Measurements from ENCODE around the gene DLGAP1.

Gene DLGAP1

DNA sequence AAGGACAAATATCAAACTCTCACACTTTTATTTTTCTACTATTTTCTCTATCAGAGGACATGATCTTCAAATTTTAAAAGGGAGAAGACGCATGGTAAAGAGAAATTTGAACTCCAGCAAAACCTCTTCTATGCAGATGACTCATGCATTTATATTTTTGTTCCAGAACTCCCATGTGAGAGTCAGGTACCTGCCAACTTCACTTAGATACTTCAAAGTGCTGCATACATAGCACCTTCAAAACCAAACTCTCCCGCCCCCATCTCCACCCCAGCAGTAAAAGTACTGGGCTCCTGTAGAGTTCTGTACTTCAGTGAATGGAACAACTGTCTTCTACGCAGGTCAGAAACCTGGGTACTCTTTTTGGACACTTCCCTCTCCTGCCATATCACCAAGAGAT is 606.8 kb downstream of the DLGAP1 start:
- DNase-seq, result no peak

DNA sequence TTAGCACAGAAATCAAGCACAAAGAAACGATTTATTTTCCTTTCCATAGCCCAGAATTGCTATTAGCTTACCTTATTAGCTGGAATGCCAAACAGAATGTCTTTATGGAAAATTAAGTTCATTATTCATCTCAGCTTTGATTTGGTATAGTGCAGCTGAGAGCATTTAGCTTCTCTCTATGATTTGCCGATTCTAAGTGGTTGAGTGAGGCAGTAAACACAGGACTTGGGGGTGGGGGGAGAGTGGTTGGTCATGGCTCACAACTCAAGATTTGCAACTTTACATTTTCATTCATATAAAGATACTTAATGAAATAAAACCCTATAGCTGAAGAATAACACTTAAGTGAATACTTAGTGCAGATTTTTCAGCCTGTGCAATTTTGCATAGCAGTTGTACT is 609.9 kb downstream of the DLGAP1 start:
- no peak for DNase-seq

DNA sequence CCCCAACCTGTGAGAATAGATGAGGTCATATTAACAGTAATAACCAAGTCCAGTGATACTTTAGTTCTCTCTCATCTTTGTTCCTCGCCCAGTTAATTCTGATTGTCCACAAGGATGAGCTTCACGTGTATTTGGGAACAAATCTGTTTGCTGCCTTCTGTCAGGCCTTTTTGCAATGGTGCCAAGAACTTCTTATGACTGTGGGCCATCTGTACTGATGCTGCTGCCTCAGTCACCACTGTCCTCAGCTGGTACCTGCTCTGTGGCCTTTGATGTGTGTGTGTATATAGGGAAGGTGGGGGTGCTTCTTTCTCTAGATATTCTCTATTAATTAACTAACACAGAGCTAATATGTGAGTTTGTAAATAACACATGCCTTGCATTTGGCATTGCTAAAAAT is 612.3 kb downstream of the DLGAP1 start:
- DNase-seq, result no peak

DNA sequence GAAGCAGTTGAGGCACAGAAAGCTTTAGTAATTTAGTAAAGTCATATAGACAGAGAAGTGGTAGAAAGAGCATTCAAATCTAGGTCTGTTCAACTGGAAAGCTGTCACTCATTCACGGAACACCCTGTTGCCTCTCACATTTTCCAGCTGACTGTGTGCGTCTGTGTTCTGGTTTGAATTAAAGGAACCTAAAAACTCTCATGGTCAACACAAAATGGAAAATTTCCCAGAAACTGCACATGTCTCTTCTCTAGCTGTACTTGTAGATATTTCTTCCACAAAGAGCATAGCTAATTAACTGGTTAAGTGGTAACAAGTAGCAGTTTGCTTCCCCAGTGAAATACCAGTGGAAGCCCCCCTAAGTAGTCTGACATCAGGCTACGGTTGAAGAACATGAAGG is 614.3 kb downstream of the DLGAP1 start:
- DNase-seq, result no peak

DNA sequence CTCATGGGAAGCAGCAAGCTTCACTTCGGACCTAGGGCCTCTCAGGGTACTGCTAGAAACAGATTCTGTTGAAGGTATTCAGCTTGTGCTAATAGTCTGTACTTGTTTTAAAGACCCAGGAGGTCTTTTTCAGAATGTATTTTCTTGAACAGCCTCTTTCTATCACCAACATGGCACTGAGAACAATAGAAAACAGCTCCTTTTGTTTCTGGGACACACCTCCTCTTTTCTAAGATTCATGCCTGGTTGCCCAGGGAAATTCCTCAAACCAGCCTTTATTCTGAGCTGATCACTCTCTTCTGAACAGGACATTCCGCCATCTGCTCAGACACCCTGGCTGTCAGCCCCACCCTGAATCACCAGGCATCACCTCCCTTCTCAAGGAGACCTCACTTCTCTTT is 615.5 kb downstream of the DLGAP1 start:
- no peak for DNase-seq

DNA sequence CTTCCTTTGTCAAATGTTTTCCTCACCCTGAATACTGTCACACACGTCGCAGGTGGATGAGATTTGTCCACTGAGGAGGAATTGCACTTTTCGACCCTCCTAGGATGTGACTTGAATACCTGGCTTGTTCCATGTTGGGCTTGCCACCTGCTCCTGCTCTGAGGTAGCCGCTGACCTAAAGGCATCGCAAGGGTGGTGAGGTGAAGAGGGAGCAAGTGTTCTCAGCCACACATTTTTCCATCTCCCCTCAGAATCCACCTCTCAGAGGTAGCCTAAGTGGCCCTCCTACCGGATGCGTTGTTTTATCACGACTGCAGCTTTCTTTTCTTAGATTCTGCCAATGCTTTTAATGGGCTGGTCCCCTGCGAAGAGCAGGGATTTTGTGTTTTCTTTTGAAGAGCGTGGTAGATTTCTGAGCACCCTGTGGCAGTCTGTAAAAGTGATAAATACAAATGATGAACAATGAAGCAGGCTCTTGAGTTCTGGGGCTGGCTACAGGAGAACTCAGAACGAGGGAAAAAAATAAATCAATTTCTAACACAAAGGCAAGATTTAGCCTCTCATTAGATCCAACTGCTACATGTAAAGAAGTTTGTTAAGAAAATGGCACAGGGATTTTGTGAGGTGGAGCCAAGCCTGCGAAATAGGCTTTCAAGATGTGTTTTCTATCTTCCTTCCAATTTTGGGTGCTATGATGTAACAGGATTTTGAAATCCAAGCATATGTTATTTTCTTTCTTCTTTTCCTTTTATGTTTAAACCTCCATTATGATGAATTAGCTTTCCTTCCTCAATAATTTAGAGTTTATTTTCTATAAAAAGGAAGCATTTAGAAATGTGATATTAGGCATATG is 618.4 kb downstream of the DLGAP1 start:
- no peak for DNase-seq

DNA sequence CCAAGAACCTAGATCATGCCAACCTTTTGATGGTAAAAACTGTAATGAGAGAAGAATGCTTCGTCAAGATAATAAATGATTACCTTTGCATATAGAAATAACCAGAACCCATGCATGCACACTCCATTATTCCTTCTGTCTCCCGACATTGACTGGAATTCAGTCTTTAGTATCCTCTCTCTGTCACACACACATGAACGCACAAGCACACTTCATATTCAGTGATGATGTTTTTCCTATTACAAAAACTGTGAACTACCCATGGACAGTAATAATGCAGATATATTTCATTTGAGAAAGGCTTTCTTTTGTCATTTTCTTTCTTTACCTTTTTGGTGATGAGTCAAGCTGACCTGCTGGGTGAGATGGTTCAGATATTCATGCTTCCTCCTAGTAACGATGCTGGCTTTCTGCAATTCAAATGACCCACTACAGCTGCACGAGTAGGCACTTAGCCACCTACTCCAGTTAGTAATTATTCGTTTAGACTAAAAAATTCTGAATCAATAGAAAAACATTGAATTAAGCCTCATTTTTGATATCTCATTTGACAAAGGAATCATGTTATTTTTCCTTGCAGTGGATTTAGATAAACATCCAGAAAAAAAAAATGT is 623.0 kb downstream of the DLGAP1 start:
- DNase-seq, result no peak

DNA sequence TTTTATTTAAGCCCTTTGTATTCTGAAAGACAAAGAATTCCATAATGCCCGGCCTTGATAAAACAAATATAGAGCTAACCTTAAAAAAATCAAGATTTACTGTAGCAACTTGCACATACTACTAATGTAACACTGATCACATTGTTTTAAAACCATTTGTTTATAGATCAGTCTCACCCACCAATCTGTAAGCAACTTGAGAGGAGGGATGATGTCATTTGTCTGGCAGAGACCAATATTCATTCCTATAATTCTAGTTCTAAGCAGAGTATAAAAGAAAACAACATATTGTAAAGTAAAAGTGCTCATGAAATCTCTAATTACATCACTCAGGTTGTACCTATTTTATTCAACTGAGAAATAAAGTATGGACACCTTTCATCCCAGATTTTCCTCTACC is 624.5 kb downstream of the DLGAP1 start:
- no peak for DNase-seq

DNA sequence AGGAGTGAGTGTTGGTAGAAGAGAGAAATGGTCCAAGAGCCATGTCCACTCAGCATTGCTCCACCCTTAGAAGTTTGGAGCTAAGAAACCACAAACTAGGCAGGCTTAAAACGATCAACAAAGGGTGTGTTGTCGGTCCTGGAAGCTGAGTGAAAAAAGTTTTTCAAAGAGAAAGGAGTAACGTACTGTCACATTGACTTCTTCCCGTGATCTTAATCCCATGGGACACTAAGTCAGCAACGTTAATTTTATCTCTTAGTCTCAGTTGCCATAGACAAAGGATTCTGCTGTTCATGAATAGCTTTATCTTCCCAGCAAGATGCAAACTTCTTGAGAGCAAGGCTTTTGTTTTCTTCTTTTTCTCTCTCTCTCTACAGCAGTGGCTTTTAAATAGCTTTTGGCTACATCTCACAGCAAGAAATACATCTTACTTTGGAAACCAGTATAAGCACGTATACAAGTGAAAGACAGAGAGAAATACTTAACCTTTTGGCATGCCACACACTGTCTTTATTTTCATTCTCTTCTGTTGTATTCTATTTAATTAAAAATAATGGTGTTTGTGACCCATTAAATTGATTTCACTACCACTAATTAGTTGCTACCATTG is 627.8 kb downstream of the DLGAP1 start:
- no peak for DNase-seq

DNA sequence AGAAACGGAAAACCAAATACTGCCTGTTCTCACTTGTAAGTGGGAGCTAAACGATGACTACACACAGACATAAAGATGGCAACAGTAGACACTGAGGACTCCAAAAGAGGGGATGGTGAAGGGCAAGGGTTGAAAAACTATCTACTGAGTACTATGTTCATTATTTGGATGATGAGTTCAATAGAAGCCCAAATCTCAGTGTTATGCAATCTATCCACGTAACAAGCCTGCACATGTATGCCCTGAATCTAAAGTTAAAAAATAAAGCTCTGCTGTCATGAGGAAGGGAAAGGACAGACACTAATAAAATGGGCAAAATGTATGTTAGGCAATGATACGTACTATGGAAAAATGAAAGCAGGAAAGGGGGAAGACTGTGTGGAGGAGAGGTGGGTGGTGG is 629.1 kb downstream of the DLGAP1 start:
- no peak for DNase-seq

DNA sequence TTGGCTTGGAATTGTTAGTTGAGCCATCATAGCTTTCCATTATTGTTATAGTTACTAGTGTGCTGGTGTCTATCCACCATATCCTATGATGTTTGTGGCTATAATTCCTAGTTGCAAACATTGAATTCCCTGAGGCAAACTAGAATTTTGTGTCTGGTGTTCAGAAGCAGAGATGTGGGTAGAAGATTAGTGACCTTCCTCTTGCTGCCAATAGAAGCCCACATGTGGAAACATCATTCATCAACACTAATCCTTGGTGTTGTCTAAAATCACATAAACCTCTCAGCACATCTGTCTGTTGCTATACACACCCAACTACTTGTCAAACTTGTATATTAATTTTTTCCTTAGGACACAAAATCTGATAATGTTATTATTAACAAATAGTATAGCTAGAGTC is 631.0 kb downstream of the DLGAP1 start:
- no peak for DNase-seq

DNA sequence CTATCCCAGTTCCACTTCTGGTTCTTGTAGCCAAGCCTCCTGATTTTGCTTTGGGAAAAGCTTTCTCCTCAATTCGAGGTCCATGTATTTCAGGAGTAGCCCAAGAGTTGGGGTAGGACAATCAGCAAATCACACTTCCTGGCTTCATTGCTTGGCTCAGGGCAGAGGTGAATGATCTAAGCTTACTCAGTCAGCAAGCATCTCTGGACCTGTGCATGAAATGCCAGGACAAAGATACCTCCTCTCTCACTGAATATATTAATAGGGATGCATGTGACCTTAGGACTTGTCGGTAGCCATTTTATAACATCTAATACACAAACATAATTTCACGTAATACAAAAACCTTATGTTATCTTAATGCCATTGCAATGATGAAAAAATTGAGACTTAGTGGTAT is 632.0 kb downstream of the DLGAP1 start:
- DNase-seq, result no peak

DNA sequence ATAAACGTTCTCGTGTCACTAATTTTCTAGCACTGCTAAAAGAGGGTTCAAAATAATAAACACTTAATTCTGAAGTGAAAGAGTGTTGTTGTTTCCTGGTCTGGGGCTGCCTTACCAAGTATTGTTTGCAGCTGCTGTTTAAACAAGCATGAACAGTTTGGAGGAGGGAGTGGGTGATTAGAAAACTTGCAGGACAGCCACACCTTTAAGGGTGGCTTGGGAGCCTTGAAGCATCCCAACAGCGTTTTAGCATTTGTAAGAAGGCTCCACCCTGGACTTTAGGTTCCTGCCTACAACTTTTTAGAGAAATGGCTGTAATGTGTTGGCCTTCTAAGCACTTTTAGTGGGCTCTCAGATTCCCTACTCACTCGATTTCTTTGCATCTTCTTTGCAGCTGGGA is 633.6 kb downstream of the DLGAP1 start:
- DNase-seq, result no peak

DNA sequence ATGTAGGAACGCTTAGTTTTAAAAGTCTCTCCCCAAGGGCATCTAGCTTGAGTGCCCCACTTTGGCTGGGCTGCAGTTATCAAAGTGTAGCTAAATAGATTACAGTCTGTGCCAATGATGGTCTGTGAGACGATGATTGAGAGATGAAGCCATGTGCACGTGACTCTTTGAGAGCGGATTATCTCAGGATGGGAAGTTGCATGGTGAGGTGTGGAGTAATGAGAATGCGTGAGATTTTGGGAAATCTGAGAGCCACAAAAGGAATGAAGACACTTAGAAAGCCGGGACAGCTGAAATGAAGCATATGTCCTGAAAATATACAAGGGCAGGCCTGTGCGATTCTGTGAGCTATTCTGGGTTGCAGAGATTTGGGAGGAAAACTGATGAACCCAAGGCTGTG is 635.1 kb downstream of the DLGAP1 start:
- DNase-seq, result no peak

DNA sequence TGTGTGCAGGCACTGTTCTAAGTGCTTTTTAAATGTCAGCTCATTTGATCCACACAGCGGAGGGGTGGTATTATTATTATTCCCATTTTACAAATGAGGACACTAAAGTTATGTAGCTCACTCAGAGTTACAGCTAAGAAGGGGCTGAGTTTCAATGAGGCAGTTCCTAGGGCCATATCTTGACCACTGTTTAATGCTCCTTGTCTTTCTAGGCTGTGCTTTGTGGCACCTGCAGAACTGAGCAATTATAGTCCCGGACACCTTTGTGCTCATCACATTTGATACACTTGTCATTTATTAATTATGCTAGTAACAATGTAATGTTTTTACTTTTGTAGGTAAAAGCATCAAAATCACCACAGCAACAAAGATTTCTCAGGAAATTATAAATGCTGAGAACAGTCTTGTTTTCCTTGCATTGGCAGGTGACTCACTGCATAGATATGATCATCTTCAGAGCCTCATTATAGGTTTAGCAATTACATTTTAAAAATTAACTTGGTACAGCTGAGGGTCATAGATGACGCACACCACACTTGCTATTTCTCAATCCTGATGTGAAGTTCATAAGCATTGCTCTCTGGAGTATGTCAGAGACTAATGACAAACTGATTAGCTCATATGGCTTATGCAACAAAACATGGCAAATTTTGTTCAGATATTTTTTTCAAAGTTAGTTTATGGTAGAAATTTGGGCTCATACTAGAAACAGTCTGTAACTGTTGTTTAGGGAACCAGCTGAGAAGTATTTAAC is 638.3 kb downstream of the DLGAP1 start:
- DNase-seq, result no peak

DNA sequence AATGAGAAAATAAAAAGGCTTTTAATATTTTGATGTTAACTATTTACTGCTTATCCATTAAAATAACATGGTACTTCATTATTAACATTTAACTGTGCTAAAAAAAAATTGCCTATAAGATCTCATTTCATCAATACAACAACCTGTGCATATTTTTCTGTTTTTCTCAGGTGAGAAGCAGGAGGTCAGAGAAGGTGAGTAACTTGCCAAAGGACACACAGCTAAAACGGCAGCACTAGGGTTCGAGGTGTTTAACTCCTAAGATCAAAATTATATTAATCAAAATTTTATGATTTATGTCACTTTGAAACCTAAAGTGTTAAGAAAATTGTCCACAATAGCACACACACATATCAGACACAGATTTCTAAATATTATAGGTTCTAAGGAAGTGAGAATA is 639.1 kb downstream of the DLGAP1 start:
- DNase-seq, result no peak

DNA sequence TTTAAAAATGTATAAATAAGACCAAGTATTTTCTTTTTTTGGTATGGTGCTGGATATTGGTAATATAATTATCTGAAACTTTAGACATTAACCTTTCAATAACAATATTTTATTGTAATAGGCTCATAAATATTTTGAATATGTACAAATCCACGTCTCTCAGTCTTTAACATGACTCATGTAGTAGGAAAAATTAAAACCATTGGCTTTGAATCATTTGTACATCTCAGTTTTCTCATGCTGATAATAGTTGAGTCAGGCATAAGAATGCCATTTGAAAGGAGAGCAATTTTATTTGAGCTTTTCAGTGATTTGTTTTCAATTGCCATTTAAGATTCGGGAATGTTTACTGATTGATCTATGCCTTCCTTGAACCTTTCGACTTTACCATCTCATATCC is 640.3 kb downstream of the DLGAP1 start:
- no peak for DNase-seq

DNA sequence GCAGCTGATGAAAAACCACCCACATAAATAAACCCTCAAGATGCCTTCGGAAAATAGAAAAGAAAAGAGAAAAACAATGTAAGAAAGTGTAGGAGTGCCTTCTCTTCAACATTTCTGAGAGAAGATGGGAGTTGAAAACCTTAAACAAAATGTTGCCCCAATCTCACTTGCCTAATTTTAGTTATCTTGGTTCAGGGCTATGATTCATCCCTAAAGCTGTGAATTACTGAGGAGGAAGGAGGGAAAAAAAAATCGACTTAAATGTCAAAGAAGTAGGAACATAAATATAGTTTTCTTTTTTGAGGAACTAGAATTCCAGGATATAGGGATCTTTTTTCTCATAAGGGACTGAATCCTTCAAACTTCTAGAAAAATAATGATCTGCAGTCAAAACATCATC is 644.8 kb downstream of the DLGAP1 start:
- DNase-seq, result no peak

DNA sequence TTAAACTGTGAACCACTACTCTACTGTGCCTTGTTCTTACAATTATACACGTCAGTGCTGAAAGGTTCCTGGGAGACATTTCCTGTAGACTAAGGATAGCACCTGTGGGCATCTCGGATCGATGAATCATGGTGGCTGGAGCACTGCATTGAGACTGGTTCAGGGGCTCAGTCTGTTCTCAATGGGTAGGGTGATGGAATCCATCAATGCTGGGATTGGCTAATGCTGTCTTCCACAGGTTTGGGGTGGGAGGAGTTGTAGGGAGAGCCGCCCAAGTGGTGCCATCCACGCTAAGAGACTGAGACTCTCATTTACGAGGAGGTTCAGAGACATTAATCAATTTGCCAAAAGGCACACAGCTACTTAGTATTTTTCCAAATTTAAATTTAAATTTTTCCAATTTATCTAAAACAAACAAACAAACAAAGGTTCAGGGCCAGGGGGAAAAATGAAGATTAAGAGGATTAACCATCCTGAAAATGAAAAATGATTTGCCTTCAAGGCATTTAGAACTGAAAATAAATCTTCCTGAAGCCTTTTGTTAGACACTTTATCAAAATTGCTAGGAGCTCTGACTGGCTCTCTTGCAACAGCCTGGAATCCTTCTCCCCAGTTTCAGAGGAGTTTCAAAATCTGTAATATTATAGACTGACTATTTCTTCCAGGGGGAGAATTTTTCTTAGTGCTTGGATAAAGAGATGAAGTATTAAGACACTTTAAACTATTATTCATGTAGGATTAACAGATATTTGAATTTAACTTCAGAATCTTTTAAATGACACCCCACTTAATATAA is 645.9 kb downstream of the DLGAP1 start:
- DNase-seq, result no peak

DNA sequence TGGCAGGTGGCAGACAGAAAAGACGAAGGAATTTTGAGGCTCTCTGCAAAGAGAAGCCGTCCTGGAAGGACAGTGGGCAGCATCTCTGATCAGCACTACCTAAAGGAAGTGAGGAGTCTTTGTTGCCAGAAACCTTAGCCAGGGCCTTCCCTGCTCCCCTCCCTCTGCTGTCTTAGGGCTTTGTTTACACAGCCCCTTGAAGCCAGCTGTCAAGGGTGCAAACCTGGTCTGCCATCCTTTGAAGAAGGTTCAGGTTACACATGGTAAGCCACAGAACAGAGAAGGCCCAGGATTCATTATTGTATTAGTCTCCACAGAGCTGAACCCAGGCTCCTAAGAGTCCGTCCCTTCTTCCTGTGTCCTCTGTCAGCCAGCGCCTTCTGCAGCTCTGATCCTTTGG is 648.5 kb downstream of the DLGAP1 start:
- no peak for DNase-seq

DNA sequence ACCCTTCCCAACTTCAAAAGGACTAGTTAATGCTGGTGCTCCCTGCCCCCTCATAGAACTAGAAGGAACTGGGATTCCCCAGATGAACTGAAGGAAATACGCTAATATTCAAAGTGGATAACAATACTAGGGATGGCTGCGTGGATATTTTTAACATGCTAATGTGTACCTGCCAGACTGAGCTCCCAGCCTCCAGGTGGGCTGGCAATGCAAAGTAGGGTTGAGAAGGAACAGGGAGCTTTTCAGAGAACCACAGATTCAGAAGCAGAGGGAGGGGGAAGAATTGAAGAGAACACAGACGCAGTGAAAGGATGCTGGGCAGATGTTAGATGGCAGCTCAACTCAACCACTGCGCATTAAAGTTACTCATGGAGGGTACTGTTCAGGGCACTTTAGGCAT is 650.8 kb downstream of the DLGAP1 start:
- DNase-seq, result no peak

DNA sequence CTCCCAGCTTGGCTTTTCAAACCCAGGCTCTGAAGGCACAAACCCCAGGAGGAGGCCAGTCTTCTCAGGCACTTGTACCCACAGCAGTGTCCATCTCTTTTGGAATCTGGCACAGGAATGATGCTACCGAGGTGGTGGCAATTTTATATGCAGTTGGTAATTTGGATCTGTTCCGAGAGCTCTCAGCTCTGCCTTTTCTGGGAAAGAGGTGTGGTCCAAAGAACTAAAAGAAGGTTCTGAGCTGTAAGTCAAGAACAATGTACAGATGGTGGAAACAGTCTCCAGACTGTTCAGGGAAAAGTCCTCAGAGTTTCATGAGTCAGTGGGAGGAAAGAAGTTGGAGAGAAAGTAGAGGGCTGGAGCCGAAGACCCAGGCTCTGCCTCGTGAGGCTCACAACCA is 651.8 kb downstream of the DLGAP1 start:
- no peak for DNase-seq

DNA sequence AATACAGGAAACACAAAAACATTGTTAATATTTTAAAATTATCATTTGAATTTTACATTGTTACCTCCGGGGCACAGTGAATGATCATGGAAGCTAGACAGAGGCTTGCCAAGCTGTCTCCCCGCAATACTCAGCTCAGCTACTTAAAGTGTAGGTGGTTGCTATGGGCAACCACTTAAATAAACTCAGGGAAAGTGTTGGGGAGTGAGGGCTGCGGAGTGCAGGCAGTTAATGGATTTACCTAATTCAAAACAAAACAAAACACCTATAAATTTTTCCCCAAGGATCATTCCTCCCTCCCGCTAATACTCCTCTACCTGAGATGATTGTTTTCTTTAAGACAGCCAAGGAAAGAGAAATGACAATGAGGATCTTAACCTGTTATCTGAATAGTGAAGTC is 655.6 kb downstream of the DLGAP1 start:
- DNase-seq, result no peak
